ENCODE results near the gene ACSL4.

Gene ACSL4

GRCh38 chrX:109614951-109615350 is 118.1 kb downstream of the ACSL4 start:
- DNase-seq (ENCODE audit: low read depth in 3 of 3, low spot score in 1 of 3), result no peak

GRCh38 chrX:109601486-109601885 is 131.6 kb downstream of the ACSL4 start:
- no peak for DNase-seq (ENCODE audit: low read depth in 3 of 3, low spot score in 1 of 3)

DNA sequence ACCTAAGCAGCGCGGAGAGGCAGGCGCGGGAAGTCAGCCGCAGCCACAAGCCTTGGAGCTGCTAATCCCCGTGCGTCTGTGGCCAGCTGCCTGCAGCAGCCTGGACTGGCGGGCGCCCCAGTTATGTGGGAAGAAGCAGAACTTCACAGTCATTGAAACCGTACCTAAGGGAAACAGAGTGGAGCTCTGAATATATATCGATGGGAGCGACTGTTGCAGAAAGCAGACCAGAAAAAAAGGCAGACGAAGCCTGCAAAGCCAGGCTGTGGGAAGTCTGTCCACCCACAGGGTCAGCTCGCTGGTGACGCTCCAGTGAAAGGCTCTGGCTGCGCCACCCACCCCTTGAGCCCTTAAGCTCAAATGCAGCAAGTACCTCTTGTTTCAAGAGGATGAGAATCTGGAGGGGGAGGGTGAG is 132.8 kb downstream of the ACSL4 start:
- DNase-seq (ENCODE audit: low read depth in 3 of 3, low spot score in 1 of 3), result no peak

- no peak for DNase-seq (ENCODE audit: low read depth in 3 of 3, low spot score in 1 of 3)
Measured at GRCh38 chrX:109596015-109596414, 137.0 kb downstream of the ACSL4 start.

All from stimulated activated CD4-positive, alpha-beta T cell treated with anti-CD3 and anti-CD28 coated beads, TNF-alpha, amount 100 ng/mL, for 1 hour (primary cell).